Cardiac muscle cell (in vitro differentiated cells and primary cell): Measurements from ENCODE around the gene SBNO2. TPM values are rescaled to one million over a fixed set of nuclear protein-coding genes. Genes with fewer than 3 reads are reported as not detected.

Experiments used
- DNase-seq, 2 donors: peaks; one replicate each; pipeline versions ENCODE4 v3.0.0 to v3.0.0-alpha.2; 2010 to 2017; ENCODE audit warnings: low read depth in 1 of 2, low spot score in 1 of 2
- H3K27ac ChIP-seq: fragments of 200-600 bp; sonication (generic); 2 replicates; pipeline ENCODE4 v1.5.1; 2016
- H3K27me3 ChIP-seq: fragments of 200-600 bp; sonication (generic); 2 replicates; pipeline ENCODE4 v1.6.0; 2016; ENCODE audit warnings: control low read depth
- H3K36me3 ChIP-seq: fragments of 200-600 bp; sonication (generic); 2 replicates; pipeline ENCODE4 v1.5.1; 2016; ENCODE audit warnings: control low read depth
- H3K4me1 ChIP-seq: fragments of 200-600 bp; sonication (generic); 2 replicates; pipeline ENCODE4 v1.8.1; 2017; ENCODE audit warnings: low read depth, mild to moderate bottlenecking, mixed run types
- H3K4me3 ChIP-seq: fragments of 200-600 bp; sonication (generic); 2 replicates; pipeline ENCODE4 v1.5.1; 2016; ENCODE audit warnings: mild to moderate bottlenecking
- H3K9me3 ChIP-seq: fragments of 200-600 bp; sonication (generic); 2 replicates; pipeline ENCODE4 v1.5.1; 2017; ENCODE audit warnings: low read depth, mild to moderate bottlenecking, control low read depth
- CTCF ChIP-seq: IDR thresholded peaks from 2 replicates; pipeline ENCODE4 v1.5.1; 2012; ENCODE audit warnings: low read depth, mild to moderate bottlenecking, low read length
- polyA plus RNA-seq: library from polyadenylated mRNA; unstranded; fragments of >200 nt; fragmentation: Nextera tagmentation; extraction: Ambion mirVana; gene quantifications from 2 replicates; pipeline ENCODE4 v1.2.1, GENCODE V29; 2016
- total RNA-seq: library from RNA; depleted of rRNA; stranded (reverse); fragments of >200 nt; gene quantifications from 2 replicates; pipeline ENCODE4 v1.2.3, GENCODE V29; 2016

The SBNO2 gene
- total and polyA plus RNA-seq, 2 experiments from 2014 or later, result 11.8 to 28.5 TPM

DNA sequence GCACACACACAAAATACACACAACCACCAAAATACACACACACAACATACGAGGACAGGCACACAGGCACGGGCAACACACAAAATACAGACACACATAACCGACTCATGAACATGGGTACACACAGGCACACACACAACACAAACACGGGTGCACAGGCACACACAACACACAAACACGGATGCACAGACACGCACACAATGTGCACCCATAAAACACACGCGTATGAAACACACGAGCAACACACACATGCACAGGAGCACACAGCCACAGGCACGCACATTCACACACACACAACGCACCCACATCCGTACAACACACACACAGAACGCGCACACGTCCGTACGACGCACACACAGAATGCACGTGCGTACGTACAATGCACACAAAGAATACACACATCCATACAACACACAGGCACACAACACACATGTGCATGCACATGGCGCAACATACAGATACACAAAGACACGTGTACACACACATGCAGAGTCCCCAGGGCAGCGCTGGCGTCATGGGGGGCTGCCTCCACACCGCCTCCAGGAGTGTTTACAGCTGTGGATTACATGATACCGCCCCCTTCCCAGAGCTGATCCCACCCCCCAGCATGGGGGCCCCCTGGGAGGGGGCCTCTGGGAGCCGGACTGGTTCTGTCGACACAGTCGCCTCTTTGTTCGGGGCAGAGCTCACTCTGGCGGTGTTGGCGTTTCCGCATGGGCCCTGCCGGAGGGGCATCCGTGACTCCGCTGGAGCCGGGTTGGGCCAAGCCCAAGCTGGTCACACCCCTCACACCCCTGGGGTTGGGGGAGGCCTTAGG is 2.9 kb downstream of the SBNO2 start:
- Histone ChIP-seq H3K27me3 (no peaks in the 10 kb centered on the region), H3K4me3 (no peak overlapping the region), H3K4me1 (peaks cover 20% of the 10 kb centered on the region), H3K27ac (peak overlapping the region; percentile 67), H3K9me3 (no peaks in the 10 kb centered on the region), H3K36me3 (no peaks in the 10 kb centered on the region)
- no peak for DNase-seq
- TF ChIP-seq CTCF, result no peak

GRCh38 chr19:1169921-1170885 is 3.9 kb downstream of the SBNO2 start:
- Histone ChIP-seq H3K4me1 (peaks cover 20% of the 10 kb centered on the region), H3K36me3 (no peaks in the 10 kb centered on the region), H3K9me3 (no peaks in the 10 kb centered on the region), H3K27ac (no peak overlapping the region), H3K27me3 (no peaks in the 10 kb centered on the region), H3K4me3 (no peak overlapping the region)
- TF ChIP-seq CTCF, result no peak
- peak in 1 of 2 donors; percentile 53 for DNase-seq

GRCh38 chr19:1169411-1169791 is 4.7 kb downstream of the SBNO2 start:
- H3K4me1 ChIP-seq, result peaks cover 20% of the 10 kb centered on the region
- H3K9me3 ChIP-seq, result no peaks in the 10 kb centered on the region
- H3K36me3 ChIP-seq, result no peaks in the 10 kb centered on the region
- DNase-seq, result no peak
- no peaks in the 10 kb centered on the region for H3K27me3 ChIP-seq
- no peak for TF ChIP-seq CTCF
- no peak overlapping the region for H3K4me3 ChIP-seq
- H3K27ac ChIP-seq, result peak overlapping the region; percentile 48

DNA sequence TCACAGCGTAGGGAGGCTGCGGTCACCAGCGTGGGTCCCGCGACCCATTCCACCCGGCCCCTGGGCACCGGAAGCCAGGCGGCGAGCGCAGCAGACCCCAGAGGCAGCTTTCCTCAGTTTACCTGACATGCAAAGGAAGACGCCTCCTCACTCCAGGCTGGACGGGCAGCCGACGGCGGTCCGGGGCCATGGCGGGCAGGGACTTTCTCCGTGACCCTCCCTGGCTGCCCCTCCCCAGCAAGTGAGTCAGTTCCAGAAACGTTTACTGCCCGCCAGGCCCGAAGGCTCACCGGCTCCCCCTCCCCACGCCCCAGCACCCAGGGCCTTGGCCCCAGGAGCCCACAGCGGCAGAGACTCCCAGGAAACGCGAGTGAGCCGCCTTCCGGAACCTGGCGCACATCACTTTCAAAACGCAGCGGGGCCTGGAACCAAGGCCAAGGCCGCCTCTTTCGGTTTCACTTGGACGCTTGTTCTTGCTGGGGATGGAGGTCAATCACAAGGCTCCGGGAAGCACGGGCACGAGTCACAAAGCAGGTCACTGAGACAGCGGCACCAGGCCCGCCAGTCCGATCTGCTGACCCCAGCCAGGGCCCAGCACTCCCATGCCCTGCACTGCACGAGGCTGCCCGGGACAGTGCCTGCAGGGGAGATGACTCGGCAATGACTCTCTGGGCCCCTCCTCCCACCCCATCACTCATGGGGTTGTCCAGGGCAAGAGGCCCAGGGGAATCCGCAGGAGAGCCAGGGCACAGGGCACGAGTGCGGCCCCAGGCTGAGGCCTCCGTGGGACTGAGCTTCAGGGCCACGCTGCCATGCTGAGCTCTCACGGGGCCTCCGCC is 5.3 kb downstream of the SBNO2 start:
- Histone ChIP-seq H3K36me3 (no peaks in the 10 kb centered on the region), H3K4me3 (no peak overlapping the region), H3K9me3 (no peaks in the 10 kb centered on the region), H3K4me1 (peaks cover 20% of the 10 kb centered on the region), H3K27me3 (no peaks in the 10 kb centered on the region), H3K27ac (peak overlapping the region; percentile 48)
- TF ChIP-seq CTCF, result no peak
- peak in 1 of 2 donors; percentile 50 for DNase-seq
